ENCODE data around the gene PNPLA6. TPM values are rescaled to one million over a fixed set of nuclear protein-coding genes. Genes with fewer than 3 reads are reported as not detected.
A peak's percentile ranks its signal among the peaks of the same experiment; 100 is the strongest.

Gene PNPLA6
- total RNA-seq, 1 experiment from 2014 or later = 75.8 TPM

DNA sequence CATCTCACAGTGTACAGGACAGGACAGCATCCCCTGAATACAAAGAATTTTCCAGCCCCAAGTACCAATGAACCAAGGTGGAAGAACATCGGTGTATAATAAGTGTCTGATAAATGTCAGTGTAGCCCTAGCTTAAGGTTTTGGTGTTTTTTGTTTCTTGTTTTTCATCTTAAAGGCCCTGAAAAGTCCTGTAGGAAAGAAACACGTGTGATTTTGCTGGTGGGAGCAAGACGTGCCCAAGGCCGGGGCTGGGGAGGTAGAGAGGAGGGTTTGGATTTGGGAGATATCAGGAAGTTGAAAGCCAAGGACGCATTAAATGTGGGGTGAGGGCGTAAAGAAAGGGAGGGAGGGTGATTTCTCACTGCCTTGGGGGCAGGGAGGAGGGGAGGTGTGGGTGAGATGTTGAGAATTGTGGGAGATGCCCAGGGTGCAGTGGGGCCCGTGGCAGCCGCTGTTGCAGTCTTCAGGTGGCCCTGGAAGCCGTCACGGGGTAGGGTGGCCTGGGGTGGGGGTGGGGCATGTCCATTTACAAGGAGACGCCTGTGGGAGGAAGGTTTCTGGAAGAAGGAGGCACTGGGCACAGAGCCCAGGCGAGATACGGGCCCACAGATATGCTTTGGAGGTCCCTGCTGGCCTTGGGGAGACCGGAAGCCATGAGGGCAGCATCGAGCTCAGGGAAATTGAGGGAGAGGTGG, 66.9 kb downstream of the PNPLA6 start:
- Mint-ChIP-seq H3K27ac (ENCODE audit: low read depth, unreplicated experiment) (no peak overlapping the region), H3K27me3 (ENCODE audit: insufficient read depth, unreplicated experiment) (no peaks in the 10 kb centered on the region), H3K4me3 (ENCODE audit: unreplicated experiment) (no peak overlapping the region), H3K36me3 (ENCODE audit: insufficient read depth, unreplicated experiment) (no peaks in the 10 kb centered on the region), H3K9me3 (ENCODE audit: unreplicated experiment) (peaks cover 7% of the 10 kb centered on the region), H3K4me1 (ENCODE audit: insufficient read depth, unreplicated experiment) (no peaks in the 10 kb centered on the region)
- ChIA-PET CTCF (interaction anchor here (0.6 kb wide), 1 partner anchor 342 kb away, joined by 3 read pairs; no protein-coding TSS in a partner anchor), POLR2A (interaction anchor here (0.7 kb wide), 1 partner anchor 16 kb away, joined by 3 read pairs; no protein-coding TSS in a partner anchor)
- no TSS peak for BruUV-seq (replicated peaks)
- intact Hi-C loops (cut with micrococcal nuclease) = no loop called here
- DNase-seq (ENCODE audit: unreplicated experiment) = no peak
- TF ChIP-seq, protein P1, sequence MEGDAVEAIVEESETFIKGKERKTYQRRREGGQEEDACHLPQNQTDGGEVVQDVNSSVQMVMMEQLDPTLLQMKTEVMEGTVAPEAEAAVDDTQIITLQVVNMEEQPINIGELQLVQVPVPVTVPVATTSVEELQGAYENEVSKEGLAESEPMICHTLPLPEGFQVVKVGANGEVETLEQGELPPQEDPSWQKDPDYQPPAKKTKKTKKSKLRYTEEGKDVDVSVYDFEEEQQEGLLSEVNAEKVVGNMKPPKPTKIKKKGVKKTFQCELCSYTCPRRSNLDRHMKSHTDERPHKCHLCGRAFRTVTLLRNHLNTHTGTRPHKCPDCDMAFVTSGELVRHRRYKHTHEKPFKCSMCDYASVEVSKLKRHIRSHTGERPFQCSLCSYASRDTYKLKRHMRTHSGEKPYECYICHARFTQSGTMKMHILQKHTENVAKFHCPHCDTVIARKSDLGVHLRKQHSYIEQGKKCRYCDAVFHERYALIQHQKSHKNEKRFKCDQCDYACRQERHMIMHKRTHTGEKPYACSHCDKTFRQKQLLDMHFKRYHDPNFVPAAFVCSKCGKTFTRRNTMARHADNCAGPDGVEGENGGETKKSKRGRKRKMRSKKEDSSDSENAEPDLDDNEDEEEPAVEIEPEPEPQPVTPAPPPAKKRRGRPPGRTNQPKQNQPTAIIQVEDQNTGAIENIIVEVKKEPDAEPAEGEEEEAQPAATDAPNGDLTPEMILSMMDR (IDR thresholded peaks at IDR 0.05; ENCODE audit: unreplicated experiment) = no peak

DNA sequence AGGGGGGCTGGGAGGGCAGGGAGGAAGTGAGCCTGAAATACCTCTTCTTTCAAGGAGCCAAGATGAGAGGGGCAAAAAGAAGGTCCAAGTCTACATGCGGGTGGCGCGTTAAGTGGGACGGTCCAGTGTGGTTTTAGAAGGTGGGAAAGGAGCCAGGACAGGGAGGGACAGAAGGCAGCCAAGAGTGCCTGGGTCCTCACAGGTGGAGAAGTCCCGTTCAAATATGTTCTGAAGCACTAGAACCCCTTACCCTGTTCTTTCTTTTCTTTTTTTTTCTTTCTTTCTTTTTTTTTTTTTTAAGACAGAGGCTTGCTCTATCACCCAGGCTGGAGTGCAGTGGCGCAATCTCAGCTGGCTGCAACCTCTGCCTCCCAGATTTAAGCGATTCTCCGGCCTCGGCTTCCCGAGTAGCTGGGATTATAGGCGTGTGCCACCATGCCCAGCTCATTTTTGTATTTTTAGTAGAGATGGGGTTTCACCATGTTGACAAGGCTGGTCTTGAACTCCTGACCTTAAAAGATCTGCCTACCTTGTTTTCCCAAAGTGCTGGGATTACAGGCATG, 67.5 kb downstream of the PNPLA6 start:
- Mint-ChIP-seq H3K27ac (ENCODE audit: low read depth, unreplicated experiment) (no peak overlapping the region), H3K27me3 (ENCODE audit: insufficient read depth, unreplicated experiment) (no peaks in the 10 kb centered on the region), H3K4me1 (ENCODE audit: insufficient read depth, unreplicated experiment) (no peaks in the 10 kb centered on the region), H3K36me3 (ENCODE audit: insufficient read depth, unreplicated experiment) (peaks cover 4% of the 10 kb centered on the region), H3K9me3 (ENCODE audit: unreplicated experiment) (peaks cover 7% of the 10 kb centered on the region), H3K4me3 (ENCODE audit: unreplicated experiment) (no peak overlapping the region)
- POLR2A ChIA-PET = interaction anchor here (0.7 kb wide), 1 partner anchor 15 kb away, joined by 3 read pairs; no protein-coding TSS in a partner anchor
- no peak for DNase-seq (ENCODE audit: unreplicated experiment)
- intact Hi-C loops (cut with micrococcal nuclease) = no loop called here
- CTCF ChIA-PET = no interaction called here
- no TSS peak for BruUV-seq (replicated peaks)
- TF ChIP-seq, protein P1 (IDR thresholded peaks at IDR 0.05; ENCODE audit: unreplicated experiment) = no peak

DNA sequence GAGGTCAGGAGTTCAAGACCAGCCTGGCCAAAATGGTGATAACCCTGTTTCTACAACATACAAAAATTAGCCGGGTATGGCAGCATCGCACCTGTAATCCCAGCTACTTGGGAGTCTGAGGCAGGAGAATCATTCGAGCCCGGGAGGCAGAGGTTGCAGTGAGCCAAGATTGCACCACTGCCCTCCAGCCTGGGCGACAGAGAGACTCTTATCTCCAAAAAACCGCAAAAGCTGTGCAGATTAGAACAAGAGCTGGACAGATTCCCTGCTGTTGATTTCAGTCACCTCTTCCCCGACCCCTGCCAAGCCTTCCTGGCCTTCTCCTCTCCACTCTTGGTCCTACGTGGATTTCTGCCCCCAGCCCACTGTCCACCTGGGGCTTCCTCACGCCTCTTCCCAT, 68.4 kb downstream of the PNPLA6 start:
- Mint-ChIP-seq H3K27ac (ENCODE audit: low read depth, unreplicated experiment) (no peak overlapping the region), H3K36me3 (ENCODE audit: insufficient read depth, unreplicated experiment) (peaks cover 8% of the 10 kb centered on the region), H3K4me1 (ENCODE audit: insufficient read depth, unreplicated experiment) (no peaks in the 10 kb centered on the region), H3K9me3 (ENCODE audit: unreplicated experiment) (peaks cover 7% of the 10 kb centered on the region), H3K4me3 (ENCODE audit: unreplicated experiment) (no peak overlapping the region), H3K27me3 (ENCODE audit: insufficient read depth, unreplicated experiment) (no peaks in the 10 kb centered on the region)
- ChIA-PET CTCF (interaction anchor here (0.6 to 2.2 kb wide), 2 partner anchors 36 to 46 kb away, joined by 3 to 7 read pairs; no protein-coding TSS in a partner anchor), POLR2A (interaction anchor here (0.6 kb wide), 1 partner anchor 280 kb away, joined by 3 read pairs; no protein-coding TSS in a partner anchor)
- no TSS peak for BruUV-seq (replicated peaks)
- DNase-seq (ENCODE audit: unreplicated experiment) = no peak
- TF ChIP-seq, protein P1 (IDR thresholded peaks at IDR 0.05; ENCODE audit: unreplicated experiment) = no peak
- intact Hi-C loops (cut with micrococcal nuclease) = no loop called here

DNA sequence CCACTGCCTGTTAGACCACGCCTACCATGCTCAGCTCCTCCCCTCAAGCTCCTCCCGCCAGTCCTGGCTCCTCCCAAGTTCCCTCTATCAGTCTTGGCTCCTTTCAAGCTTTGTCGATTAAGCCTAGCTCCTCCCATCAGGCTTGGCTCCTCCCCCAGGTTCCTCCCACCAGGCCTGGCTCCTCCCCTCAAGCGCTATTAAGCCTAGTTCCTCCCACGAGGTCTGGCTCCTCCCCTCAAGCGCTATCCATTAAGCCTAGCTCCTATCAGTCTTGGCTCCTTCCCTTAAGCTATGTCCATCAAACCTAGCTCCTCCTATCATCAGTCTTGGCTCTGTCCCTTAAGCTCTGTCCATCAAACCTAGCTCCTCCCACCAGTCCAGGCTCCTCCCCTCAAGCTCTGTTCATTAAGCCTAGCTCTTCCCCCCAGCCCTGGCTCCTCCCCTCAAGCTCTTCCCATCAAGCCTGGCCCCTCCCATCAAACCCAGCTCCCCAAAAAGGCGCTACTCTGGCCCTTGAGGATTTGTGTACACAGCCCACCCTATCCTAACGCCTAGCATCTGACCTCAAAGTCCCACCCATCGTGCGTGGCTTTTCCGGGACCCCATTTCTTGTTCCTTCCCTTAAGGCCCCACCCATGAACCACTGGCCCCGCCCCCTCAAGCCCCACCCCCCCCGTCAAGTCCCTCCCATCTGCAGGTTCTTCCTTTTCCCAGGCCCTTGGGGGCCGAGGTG, 70.1 kb downstream of the PNPLA6 start:
- Mint-ChIP-seq H3K27me3 (ENCODE audit: insufficient read depth, unreplicated experiment) (no peaks in the 10 kb centered on the region), H3K9me3 (ENCODE audit: unreplicated experiment) (peaks cover 7% of the 10 kb centered on the region), H3K27ac (ENCODE audit: low read depth, unreplicated experiment) (no peak overlapping the region), H3K36me3 (ENCODE audit: insufficient read depth, unreplicated experiment) (peaks cover 22% of the 10 kb centered on the region), H3K4me3 (ENCODE audit: unreplicated experiment) (no peak overlapping the region), H3K4me1 (ENCODE audit: insufficient read depth, unreplicated experiment) (no peaks in the 10 kb centered on the region)
- TF ChIP-seq, protein P1 (IDR thresholded peaks at IDR 0.05; ENCODE audit: unreplicated experiment) = no peak
- ChIA-PET CTCF (interaction anchor here (0.6 to 2.2 kb wide), 7 partner anchors 37 to 278 kb away, joined by 3 to 7 read pairs (median 3); partner anchors contain the start of gene TRAPPC5), POLR2A (interaction anchor here (0.7 to 3.2 kb wide), 3 partner anchors 13 to 1149 kb away, joined by 3 to 14 read pairs (median 7); partner anchors contain the start of genes PET100 and XAB2)
- BruUV-seq (replicated peaks) = no TSS peak
- intact Hi-C loops (cut with micrococcal nuclease) = no loop called here
- DNase-seq (ENCODE audit: unreplicated experiment) = peak; percentile 42

Measured in MCF 10A (cell line).